WTC11 (cell line): ENCODE results near the gene SEMA3F.

Experiments used
- CREB1 ChIP-seq: sonication (generic); formaldehyde crosslinking; IDR thresholded peaks from 2 replicates; pipeline ENCODE4 v1.8.0; 2023; ENCODE audit warnings: mild to moderate bottlenecking, missing genetic modification reagents
- FOXK1 ChIP-seq: sonication (generic); formaldehyde crosslinking; IDR thresholded peaks from 2 replicates; pipeline ENCODE4 v1.8.0; 2022; ENCODE audit warnings: mild to moderate bottlenecking, moderate library complexity, missing genetic modification reagents
- GABPB1 ChIP-seq: sonication (generic); formaldehyde crosslinking; IDR thresholded peaks from 2 replicates; pipeline ENCODE4 v1.8.1; 2023; ENCODE audit warnings: mild to moderate bottlenecking, missing genetic modification reagents
- GTF2I ChIP-seq: fragments of 250-450 bp; sonication (Bioruptor Pico); conservative IDR thresholded peaks from 2 replicates; pipeline ENCODE4 v1.4.0; 2021; ENCODE audit warnings: mild to moderate bottlenecking
- HMGXB4 ChIP-seq: sonication (generic); formaldehyde crosslinking; IDR thresholded peaks from 2 replicates; pipeline ENCODE4 v1.8.1; 2023; ENCODE audit warnings: mild to moderate bottlenecking, moderate library complexity, missing genetic modification reagents
- IRF2 ChIP-seq: sonication (generic); formaldehyde crosslinking; IDR thresholded peaks from 2 replicates; pipeline ENCODE4 v1.8.0; 2022; ENCODE audit warnings: low read depth, missing genetic modification reagents, borderline replicate concordance
- JUN ChIP-seq: sonication (generic); formaldehyde crosslinking; IDR thresholded peaks from 2 replicates; pipeline ENCODE4 v1.8.0; 2023; ENCODE audit warnings: mild to moderate bottlenecking, missing genetic modification reagents
- NR3C1 ChIP-seq: sonication (generic); formaldehyde crosslinking; conservative IDR thresholded peaks from 2 replicates; pipeline ENCODE4 v1.8.1; 2023; ENCODE audit warnings: low read depth, mild to moderate bottlenecking, missing genetic modification reagents
- TCF7 ChIP-seq: sonication (generic); formaldehyde crosslinking; IDR thresholded peaks from 2 replicates; pipeline ENCODE4 v1.8.0; 2022; ENCODE audit warnings: mild to moderate bottlenecking, low read depth, missing genetic modification reagents, moderate library complexity
- ZNF317 ChIP-seq: sonication (generic); formaldehyde crosslinking; IDR thresholded peaks from 2 replicates; pipeline ENCODE4 v1.8.1; 2023; ENCODE audit warnings: low read depth, mild to moderate bottlenecking, moderate library complexity, missing genetic modification reagents, borderline replicate concordance
- TF ChIP-seq, protein P1 (sequence below): fragments of 200-600 bp; IDR thresholded peaks from 2 replicates; pipeline ENCODE4 v1.8.0; 2022; ENCODE audit warnings: antibody characterized with exemption
- TF ChIP-seq, protein P2 (sequence below): fragments of 250-450 bp; sonication (Bioruptor Pico); conservative IDR thresholded peaks from 2 replicates; pipeline ENCODE4 v1.9.0; 2021; ENCODE audit warnings: mild to moderate bottlenecking
- TF ChIP-seq, protein P3 (sequence below): sonication (generic); formaldehyde crosslinking; IDR thresholded peaks from 2 replicates; pipeline ENCODE4 v1.8.1; 2023; ENCODE audit warnings: mild to moderate bottlenecking, missing genetic modification reagents, moderate library complexity

DNA sequence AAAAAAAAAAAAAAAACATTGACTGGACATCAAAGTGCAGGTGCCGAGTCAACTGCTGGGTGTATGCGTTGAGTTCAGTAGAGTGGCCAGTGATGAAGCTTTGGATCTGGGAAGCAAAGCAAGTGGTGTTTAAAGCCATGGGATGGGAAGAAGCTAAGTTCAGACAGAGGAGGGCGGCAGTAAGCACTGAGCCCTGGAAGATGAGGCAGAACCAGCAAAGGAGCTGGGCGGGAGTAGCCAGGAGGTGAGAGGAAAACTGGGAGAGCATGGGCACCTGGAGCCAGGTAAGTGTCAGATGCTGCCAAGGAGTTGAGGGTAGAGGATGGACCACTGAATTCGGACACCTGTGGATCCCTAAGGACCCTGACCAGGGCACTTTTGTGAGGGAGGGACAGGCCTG is 69.5 kb downstream of the SEMA3F start:
- TF ChIP-seq HMGXB4 (CRISPR knock-in tag) = no peak
- TF ChIP-seq JUN (CRISPR knock-in tag) = no peak
- TF ChIP-seq, protein P1, sequence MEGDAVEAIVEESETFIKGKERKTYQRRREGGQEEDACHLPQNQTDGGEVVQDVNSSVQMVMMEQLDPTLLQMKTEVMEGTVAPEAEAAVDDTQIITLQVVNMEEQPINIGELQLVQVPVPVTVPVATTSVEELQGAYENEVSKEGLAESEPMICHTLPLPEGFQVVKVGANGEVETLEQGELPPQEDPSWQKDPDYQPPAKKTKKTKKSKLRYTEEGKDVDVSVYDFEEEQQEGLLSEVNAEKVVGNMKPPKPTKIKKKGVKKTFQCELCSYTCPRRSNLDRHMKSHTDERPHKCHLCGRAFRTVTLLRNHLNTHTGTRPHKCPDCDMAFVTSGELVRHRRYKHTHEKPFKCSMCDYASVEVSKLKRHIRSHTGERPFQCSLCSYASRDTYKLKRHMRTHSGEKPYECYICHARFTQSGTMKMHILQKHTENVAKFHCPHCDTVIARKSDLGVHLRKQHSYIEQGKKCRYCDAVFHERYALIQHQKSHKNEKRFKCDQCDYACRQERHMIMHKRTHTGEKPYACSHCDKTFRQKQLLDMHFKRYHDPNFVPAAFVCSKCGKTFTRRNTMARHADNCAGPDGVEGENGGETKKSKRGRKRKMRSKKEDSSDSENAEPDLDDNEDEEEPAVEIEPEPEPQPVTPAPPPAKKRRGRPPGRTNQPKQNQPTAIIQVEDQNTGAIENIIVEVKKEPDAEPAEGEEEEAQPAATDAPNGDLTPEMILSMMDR = no peak
- TF ChIP-seq ZNF317 = no peak
- TF ChIP-seq TCF7 = no peak
- TF ChIP-seq, protein P2, sequence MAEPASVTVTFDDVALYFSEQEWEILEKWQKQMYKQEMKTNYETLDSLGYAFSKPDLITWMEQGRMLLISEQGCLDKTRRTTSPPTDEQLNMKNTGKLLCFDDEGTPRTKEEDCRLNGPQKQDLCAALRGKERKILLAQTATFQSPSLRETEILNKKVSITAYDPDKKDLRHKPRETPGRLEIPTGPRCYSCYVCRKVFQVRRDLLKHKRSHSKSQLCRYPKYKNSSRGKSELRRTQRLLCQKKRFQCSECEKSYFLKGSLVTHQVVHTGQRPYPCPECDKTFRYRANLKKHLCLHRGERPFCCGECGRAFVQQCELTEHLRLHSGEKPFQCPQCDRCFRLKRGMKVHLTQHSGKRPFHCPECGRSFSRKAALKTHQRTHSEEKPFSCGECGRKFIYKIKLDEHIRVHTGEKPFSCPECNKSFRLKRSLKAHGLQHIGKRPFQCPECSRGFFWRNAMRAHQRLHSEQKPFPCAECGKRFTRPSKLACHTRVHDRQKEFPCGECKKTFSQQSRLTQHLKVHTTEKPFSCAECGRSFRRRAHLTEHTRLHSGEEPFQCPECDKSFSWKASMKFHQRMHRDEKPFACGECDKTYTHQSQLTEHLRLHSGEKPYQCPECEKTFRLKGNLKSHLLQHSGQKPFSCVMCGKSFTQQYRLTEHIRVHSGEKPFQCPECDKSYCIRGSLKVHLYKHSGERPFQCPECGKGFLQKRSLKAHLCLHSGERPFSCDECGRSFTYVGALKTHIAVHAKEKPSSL (CRISPR knock-in tag) = no peak
- no peak for TF ChIP-seq IRF2 (CRISPR knock-in tag)
- TF ChIP-seq GTF2I (CRISPR knock-in tag) = no peak
- no peak for TF ChIP-seq NR3C1 (CRISPR knock-in tag)
- TF ChIP-seq, protein P3, sequence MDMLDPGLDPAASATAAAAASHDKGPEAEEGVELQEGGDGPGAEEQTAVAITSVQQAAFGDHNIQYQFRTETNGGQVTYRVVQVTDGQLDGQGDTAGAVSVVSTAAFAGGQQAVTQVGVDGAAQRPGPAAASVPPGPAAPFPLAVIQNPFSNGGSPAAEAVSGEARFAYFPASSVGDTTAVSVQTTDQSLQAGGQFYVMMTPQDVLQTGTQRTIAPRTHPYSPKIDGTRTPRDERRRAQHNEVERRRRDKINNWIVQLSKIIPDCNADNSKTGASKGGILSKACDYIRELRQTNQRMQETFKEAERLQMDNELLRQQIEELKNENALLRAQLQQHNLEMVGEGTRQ = no peak
- TF ChIP-seq CREB1 = no peak
- no peak for TF ChIP-seq GABPB1
- TF ChIP-seq FOXK1 = no peak
